PFSK-1 (cell line): Measurements from ENCODE around the gene TP63.

Source experiments
- FOXP2 ChIP-seq: optimal IDR thresholded peaks from 2 replicates; pipeline ENCODE3; 2011; ENCODE audit warnings: borderline replicate concordance, control low read depth, inconsistent platforms; ENCODE audit not compliant: insufficient read depth; ENCODE audit errors: extremely low read length, extremely low read depth
- SIN3A ChIP-seq: IDR thresholded peaks from 2 replicates; pipeline ENCODE4 v1.6.1; 2012; ENCODE audit warnings: mild to moderate bottlenecking, low read length, moderate library complexity, borderline replicate concordance; ENCODE audit not compliant: insufficient read depth
- TF ChIP-seq, protein P1 (sequence below), 2 experiments: IDR thresholded peaks; 2 replicates each; pipeline versions ENCODE4 v1.6.1 to v1.8.0; 2011 to 2012; ENCODE audit warnings: low read depth in 2 of 2, low read length in 2 of 2, control low read depth in 1 of 2, inconsistent platforms in 1 of 2, mild to moderate bottlenecking in 1 of 2, moderate library complexity in 1 of 2; ENCODE audit not compliant: insufficient read depth in 1 of 2

DNA sequence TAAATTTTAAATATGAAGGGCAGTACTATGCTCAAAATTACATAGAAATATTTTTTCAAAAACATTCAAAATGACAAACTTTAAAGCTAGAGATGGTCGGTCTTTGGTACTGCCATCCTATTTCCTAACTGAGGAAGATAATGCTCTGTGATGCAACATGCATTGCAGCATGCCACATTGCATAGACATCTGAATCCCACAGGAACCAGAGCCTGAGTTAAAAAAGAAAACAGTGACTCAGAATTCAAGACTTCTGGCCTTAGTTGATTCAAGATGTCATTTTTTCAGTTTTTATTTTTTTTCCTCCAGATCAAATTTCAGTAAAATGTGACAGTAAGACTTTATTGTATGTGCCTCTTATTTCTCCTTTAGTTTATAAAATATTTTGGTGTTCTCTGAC is 33.1 kb downstream of the TP63 start:
- TF ChIP-seq, protein P1, sequence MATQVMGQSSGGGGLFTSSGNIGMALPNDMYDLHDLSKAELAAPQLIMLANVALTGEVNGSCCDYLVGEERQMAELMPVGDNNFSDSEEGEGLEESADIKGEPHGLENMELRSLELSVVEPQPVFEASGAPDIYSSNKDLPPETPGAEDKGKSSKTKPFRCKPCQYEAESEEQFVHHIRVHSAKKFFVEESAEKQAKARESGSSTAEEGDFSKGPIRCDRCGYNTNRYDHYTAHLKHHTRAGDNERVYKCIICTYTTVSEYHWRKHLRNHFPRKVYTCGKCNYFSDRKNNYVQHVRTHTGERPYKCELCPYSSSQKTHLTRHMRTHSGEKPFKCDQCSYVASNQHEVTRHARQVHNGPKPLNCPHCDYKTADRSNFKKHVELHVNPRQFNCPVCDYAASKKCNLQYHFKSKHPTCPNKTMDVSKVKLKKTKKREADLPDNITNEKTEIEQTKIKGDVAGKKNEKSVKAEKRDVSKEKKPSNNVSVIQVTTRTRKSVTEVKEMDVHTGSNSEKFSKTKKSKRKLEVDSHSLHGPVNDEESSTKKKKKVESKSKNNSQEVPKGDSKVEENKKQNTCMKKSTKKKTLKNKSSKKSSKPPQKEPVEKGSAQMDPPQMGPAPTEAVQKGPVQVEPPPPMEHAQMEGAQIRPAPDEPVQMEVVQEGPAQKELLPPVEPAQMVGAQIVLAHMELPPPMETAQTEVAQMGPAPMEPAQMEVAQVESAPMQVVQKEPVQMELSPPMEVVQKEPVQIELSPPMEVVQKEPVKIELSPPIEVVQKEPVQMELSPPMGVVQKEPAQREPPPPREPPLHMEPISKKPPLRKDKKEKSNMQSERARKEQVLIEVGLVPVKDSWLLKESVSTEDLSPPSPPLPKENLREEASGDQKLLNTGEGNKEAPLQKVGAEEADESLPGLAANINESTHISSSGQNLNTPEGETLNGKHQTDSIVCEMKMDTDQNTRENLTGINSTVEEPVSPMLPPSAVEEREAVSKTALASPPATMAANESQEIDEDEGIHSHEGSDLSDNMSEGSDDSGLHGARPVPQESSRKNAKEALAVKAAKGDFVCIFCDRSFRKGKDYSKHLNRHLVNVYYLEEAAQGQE (IDR thresholded peaks at IDR 0.05; ENCODE audit: insufficient read depth in 1 of 2, low read depth in 2 of 2, low read length in 2 of 2), result no peak
- TF ChIP-seq FOXP2 (no peak), SIN3A (no peak)
